ENCODE results near the gene MAML1.
A peak's percentile ranks its signal among the peaks of the same experiment; 100 is the strongest.

Gene MAML1

GRCh38 chr5:179729303-179729702 is 3.3 kb upstream of the MAML1 start:
- no peak for TF ChIP-seq CTCF (conservative IDR thresholded peaks at IDR 0.05; ENCODE audit: low read length)
- DNase-seq (ENCODE audit: low read depth) = no peak
- H3K4me3 ChIP-seq (ENCODE audit: low read length) = no peak overlapping the region

GRCh38 chr5:179729727-179730126 is 2.9 kb upstream of the MAML1 start:
- no peak for DNase-seq (ENCODE audit: low read depth)
- H3K4me3 ChIP-seq (ENCODE audit: low read length) = no peak overlapping the region
- TF ChIP-seq CTCF (conservative IDR thresholded peaks at IDR 0.05; ENCODE audit: low read length) = no peak

DNA sequence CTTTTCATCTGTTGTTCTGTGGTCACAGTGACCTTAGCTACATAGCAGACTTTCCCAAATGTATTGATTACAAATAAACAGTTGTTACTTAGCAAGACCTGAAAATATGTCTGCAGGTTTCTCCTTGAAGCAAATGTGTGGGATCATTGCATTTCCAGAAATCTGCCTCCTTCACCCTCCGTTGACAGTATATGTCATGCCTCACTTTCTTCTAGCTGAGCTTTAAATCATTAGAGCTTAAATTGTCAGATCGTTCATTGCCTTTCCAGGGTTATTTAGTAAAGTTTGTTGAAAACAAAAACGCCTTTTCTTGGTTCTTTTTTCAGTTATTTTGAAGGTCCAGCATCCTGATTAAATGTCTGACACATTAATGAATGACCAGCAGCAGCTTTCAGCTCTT is 2.3 kb upstream of the MAML1 start:
- no peak for TF ChIP-seq CTCF (conservative IDR thresholded peaks at IDR 0.05; ENCODE audit: low read length)
- DNase-seq (ENCODE audit: low read depth) = no peak
- H3K4me3 ChIP-seq (ENCODE audit: low read length) = no peak overlapping the region

DNA sequence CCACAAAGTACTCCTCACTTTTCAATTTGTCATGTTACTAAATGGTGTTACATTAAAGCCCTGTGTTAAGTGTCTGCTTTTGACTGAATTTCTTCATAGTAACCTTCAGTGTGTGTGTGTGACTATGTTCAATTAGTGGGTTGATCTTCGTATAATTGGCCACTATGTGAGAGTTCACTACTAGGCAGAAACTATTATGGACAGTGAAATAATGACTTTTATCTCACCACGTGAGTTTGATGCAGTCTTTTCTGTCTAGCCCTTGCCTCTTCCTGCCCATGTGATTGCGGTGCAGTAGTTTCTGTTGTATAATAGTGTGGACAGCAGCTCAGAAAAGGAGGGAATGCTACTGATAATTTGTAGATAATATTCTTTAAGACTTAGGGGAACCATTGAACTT is 1.8 kb upstream of the MAML1 start:
- no peak overlapping the region for H3K4me3 ChIP-seq (ENCODE audit: low read length)
- no peak for DNase-seq (ENCODE audit: low read depth)
- TF ChIP-seq CTCF (conservative IDR thresholded peaks at IDR 0.05; ENCODE audit: low read length) = no peak

DNA sequence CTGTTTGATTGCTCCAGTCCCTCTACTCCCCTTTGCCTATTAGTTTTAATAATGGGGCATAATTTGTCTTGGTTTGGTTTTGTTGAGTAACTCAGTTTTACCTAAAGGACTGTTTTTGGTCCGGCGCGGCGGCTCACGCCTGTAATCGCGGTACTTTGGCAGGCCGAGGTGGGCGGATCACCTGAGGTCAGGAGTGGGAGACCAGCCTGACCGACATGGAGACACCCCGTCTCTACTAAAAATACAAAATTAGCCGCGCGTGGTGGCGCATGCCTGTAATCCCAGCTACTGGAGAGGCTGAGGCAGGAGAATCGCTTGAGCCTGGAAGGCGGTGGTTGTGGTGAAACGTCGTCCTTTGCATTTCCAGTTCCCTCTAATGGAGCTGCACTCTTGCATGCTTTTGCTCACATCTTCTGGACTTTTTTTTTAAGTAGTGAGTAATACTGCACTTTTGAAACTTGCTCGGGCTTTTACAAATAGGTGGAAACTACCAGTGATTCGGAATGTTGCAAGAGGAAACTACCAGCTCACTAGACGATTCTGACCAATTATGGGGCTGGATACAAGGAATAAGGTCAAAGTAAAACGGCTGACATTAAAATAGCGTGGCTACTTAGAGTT is 721 bp upstream of the MAML1 start:
- DNase-seq (ENCODE audit: low read depth) = peak; percentile 86
- H3K4me3 ChIP-seq (ENCODE audit: low read length) = peak overlapping the region; percentile 50
- TF ChIP-seq CTCF (conservative IDR thresholded peaks at IDR 0.05; ENCODE audit: low read length) = no peak

- 0 out of 2 replicates have a peak, but pooled peaks have one; percentile 6 for TF ChIP-seq CTCF (conservative IDR thresholded peaks at IDR 0.05; ENCODE audit: low read length)
- DNase-seq (ENCODE audit: low read depth) = peak; percentile 24
- peak overlapping the region; percentile 79 for H3K4me3 ChIP-seq (ENCODE audit: low read length)
These were observed 523 bp downstream of the MAML1 start for GRCh38 chr5:179732918-179733771.

GRCh38 chr5:179733772-179734126 is 1.1 kb downstream of the MAML1 start:
- no peak for TF ChIP-seq CTCF (conservative IDR thresholded peaks at IDR 0.05; ENCODE audit: low read length)
- no peak for DNase-seq (ENCODE audit: low read depth)
- H3K4me3 ChIP-seq (ENCODE audit: low read length) = peak overlapping the region; percentile 79
